Uterus (tissue), 4 donors: Measurements from ENCODE around the gene PSMD7. TPM values are rescaled to one million over a fixed set of nuclear protein-coding genes. Genes with fewer than 3 reads are reported as not detected.

Experiments used
- DNase-seq, 2 donors: peaks; one replicate each; pipeline ENCODE4 v3.0.0-alpha.2; 2019 to 2020
- H3K27ac ChIP-seq, 2 donors: fragments of 200-600 bp; sonication (generic); 1 replicate in 1 of 2; 2 replicates in 1 of 2; pipeline ENCODE4 v1.5.1; 2016 to 2018
- H3K27me3 ChIP-seq, 2 donors: fragments of 200-600 bp; sonication (generic); one replicate each; pipeline ENCODE4 v1.5.1; 2018 to 2019; ENCODE audit warnings: control low read depth in 1 of 2
- H3K36me3 ChIP-seq, 2 donors: fragments of 200-600 bp; sonication (generic); one replicate each; pipeline ENCODE4 v1.5.1; 2019; ENCODE audit warnings: control low read depth in 1 of 2
- H3K4me1 ChIP-seq, 2 donors: fragments of 200-600 bp; sonication (generic); one replicate each; pipeline ENCODE4 v1.5.1; 2018 to 2019; ENCODE audit warnings: control low read depth in 1 of 2
- H3K4me3 ChIP-seq, 2 donors: fragments of 200-600 bp; sonication (generic); 1 replicate in 1 of 2; 2 replicates in 1 of 2; pipeline ENCODE4 v1.5.1; 2018 to 2019; ENCODE audit warnings: mild to moderate bottlenecking in 1 of 2
- H3K9me3 ChIP-seq, 2 donors: fragments of 200-600 bp; sonication (generic); one replicate each; pipeline ENCODE4 v1.5.1; 2019; ENCODE audit warnings: control low read depth in 1 of 2
- POLR2A ChIP-seq, 2 donors: fragments of 450-650 bp; IDR thresholded peaks; one replicate each; pipeline ENCODE4 v1.6.1; 2016; ENCODE audit warnings: antibody characterized with exemption in 2 of 2, mild to moderate bottlenecking in 1 of 2, moderate library complexity in 1 of 2
- intact Hi-C: fragments of 100-400 bp; cut with DNase I; formaldehyde crosslinking; loops from one replicate; pipeline ENCODE4 v1.15.1; 2023; ENCODE audit warnings: low total_unique reads
- total RNA-seq, 4 donors: library from RNA; depleted of rRNA in 3 of 4; stranded (reverse); fragments of >200 nt in 3 of 4; gene quantifications; one replicate each; pipeline versions ENCODE4 v1.1.0 to v1.2.4, GENCODE V29; 2014 to 2023
- TF ChIP-seq, protein P1 (sequence below), 4 experiments: fragments of 200-600 bp in 2 of 4; fragments of 450-650 bp in 2 of 4; sonication (generic) in 2 of 4; IDR thresholded peaks; one replicate each; pipeline ENCODE4 v1.5.1; 2016 to 2019; ENCODE audit warnings: antibody characterized with exemption in 4 of 4, mild to moderate bottlenecking in 2 of 4, moderate library complexity in 1 of 4
- donor health status: DM: yes; HTN: yes; CAD: no.

PSMD7 gene
- total RNA-seq, 4 donors from 2014 or later, result 49.8 to 76.8 (median 62.7) TPM

- TF ChIP-seq, protein P1, sequence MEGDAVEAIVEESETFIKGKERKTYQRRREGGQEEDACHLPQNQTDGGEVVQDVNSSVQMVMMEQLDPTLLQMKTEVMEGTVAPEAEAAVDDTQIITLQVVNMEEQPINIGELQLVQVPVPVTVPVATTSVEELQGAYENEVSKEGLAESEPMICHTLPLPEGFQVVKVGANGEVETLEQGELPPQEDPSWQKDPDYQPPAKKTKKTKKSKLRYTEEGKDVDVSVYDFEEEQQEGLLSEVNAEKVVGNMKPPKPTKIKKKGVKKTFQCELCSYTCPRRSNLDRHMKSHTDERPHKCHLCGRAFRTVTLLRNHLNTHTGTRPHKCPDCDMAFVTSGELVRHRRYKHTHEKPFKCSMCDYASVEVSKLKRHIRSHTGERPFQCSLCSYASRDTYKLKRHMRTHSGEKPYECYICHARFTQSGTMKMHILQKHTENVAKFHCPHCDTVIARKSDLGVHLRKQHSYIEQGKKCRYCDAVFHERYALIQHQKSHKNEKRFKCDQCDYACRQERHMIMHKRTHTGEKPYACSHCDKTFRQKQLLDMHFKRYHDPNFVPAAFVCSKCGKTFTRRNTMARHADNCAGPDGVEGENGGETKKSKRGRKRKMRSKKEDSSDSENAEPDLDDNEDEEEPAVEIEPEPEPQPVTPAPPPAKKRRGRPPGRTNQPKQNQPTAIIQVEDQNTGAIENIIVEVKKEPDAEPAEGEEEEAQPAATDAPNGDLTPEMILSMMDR (IDR thresholded peaks at IDR 0.05), result peak; percentile 18 to 45 (median 26)
- TF ChIP-seq POLR2A (IDR thresholded peaks at IDR 0.05), result no peak
- DNase-seq, result no peak
- intact Hi-C loops, result no loop called here
- Histone ChIP-seq H3K36me3 (no peaks in the 10 kb centered on the region), H3K27me3 (no peaks in the 10 kb centered on the region), H3K4me3 (no peak overlapping the region), H3K4me1 (no peaks in the 10 kb centered on the region), H3K9me3 (no peaks in the 10 kb centered on the region), H3K27ac (no peak overlapping the region)
These were observed 21.5 kb upstream of the PSMD7 start for GRCh38 chr16:74275031-74275636.

GRCh38 chr16:74275711-74276110 is 20.9 kb upstream of the PSMD7 start:
- H3K36me3 ChIP-seq, result no peaks in the 10 kb centered on the region
- H3K9me3 ChIP-seq, result no peaks in the 10 kb centered on the region
- DNase-seq, result no peak
- no peak for TF ChIP-seq POLR2A (IDR thresholded peaks at IDR 0.05)
- TF ChIP-seq, protein P1 (IDR thresholded peaks at IDR 0.05), result no peak
- intact Hi-C loops, result no loop called here
- H3K27ac ChIP-seq, result no peak overlapping the region
- H3K4me3 ChIP-seq, result no peak overlapping the region
- H3K4me1 ChIP-seq, result no peaks in the 10 kb centered on the region
- no peaks in the 10 kb centered on the region for H3K27me3 ChIP-seq

DNA sequence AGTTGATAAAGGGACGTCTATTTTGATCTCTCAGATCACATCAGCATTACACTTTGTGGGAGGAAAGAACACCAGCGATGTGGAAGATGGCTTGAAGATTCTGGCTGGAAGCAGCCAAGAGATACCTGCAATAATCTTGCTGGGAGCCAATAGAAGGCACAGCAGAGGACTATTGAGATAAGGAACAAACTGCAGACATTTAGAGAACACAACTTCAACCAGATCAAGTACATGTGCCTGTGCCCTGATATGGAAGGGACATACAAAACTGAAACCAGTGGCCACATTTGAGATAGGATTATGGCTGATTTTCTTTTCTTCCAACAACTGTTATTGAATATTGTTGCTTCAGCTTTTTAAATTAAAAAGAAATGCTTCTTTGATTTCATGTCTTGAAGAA is 18.6 kb upstream of the PSMD7 start:
- no peaks in the 10 kb centered on the region for H3K4me1 ChIP-seq
- H3K27ac ChIP-seq, result no peak overlapping the region
- H3K27me3 ChIP-seq, result no peaks in the 10 kb centered on the region
- no peaks in the 10 kb centered on the region for H3K9me3 ChIP-seq
- H3K36me3 ChIP-seq, result no peaks in the 10 kb centered on the region
- TF ChIP-seq, protein P1 (IDR thresholded peaks at IDR 0.05), result no peak
- TF ChIP-seq POLR2A (IDR thresholded peaks at IDR 0.05), result no peak
- no peak for DNase-seq
- intact Hi-C loops, result no loop called here
- no peak overlapping the region for H3K4me3 ChIP-seq

DNA sequence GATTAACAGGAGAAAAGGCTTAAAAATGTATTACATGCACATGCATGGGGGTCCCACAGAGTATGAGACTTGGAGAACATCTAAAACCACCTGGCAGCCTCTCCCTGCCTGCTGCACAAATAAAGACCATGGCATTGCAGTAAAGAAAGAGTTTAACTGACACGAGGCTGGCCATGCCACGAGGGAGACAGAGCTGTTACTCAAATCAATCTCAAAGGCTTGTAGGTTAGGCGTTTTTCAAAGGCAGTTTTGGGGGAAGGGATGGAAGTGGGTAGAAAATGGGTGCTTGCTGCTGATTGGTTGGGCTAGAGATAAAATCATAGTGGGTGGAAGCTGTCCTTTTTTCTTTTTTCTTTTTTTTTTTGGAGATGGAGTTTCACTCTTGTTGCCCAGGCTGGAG is 17.3 kb upstream of the PSMD7 start:
- H3K36me3 ChIP-seq, result no peaks in the 10 kb centered on the region
- intact Hi-C loops, result no loop called here
- no peaks in the 10 kb centered on the region for H3K9me3 ChIP-seq
- no peak overlapping the region for H3K27ac ChIP-seq
- DNase-seq, result no peak
- H3K4me1 ChIP-seq, result no peaks in the 10 kb centered on the region
- no peaks in the 10 kb centered on the region for H3K27me3 ChIP-seq
- TF ChIP-seq, protein P1 (IDR thresholded peaks at IDR 0.05), result no peak
- TF ChIP-seq POLR2A (IDR thresholded peaks at IDR 0.05), result no peak
- no peak overlapping the region for H3K4me3 ChIP-seq

DNA sequence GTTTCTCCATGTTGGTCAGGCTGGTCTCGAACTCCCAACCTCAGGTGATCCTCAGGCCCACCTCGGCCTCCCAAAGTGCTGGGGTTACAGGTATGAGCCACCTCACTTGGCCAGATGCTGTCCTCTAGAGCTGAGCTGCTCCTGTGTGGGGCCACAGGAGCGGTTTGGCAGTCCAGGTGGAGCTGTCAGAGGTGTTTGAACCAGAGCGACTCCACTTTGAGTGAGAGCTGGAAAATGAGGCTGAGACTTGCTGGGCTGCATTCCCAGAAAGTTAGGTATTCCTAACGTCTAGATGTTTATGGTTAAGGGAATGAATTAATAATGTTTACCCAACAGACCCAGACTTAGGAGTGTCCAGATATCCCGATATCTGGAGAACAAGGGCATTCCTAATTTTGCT is 16.8 kb upstream of the PSMD7 start:
- Histone ChIP-seq H3K27ac (no peak overlapping the region), H3K9me3 (no peaks in the 10 kb centered on the region), H3K36me3 (no peaks in the 10 kb centered on the region), H3K4me1 (no peaks in the 10 kb centered on the region), H3K4me3 (no peak overlapping the region), H3K27me3 (no peaks in the 10 kb centered on the region)
- no peak for DNase-seq
- intact Hi-C loops, result no loop called here
- TF ChIP-seq, protein P1 (IDR thresholded peaks at IDR 0.05), result no peak
- no peak for TF ChIP-seq POLR2A (IDR thresholded peaks at IDR 0.05)
